ENCODE results near the gene CTNNA3.

The CTNNA3 gene

GRCh38 chr10:66176772-66177171 lies 1519.2 kb downstream of the CTNNA3 start:
- DNase-seq: no peak

- DNase-seq: no peak
Observed at GRCh38 chr10:66167816-66168215, 1528.2 kb downstream of the CTNNA3 start.

- DNase-seq: no peak
Observed at GRCh38 chr10:66162560-66163143, 1533.3 kb downstream of the CTNNA3 start.

GRCh38 chr10:66151346-66151745 lies 1544.6 kb downstream of the CTNNA3 start:
- DNase-seq: no peak

GRCh38 chr10:66148312-66148711 lies 1547.7 kb downstream of the CTNNA3 start:
- no peak for DNase-seq

- DNase-seq: no peak
Observed at GRCh38 chr10:66144016-66144415, 1552.0 kb downstream of the CTNNA3 start.

GRCh38 chr10:66102756-66103155 lies 1593.2 kb downstream of the CTNNA3 start:
- DNase-seq: no peak

- DNase-seq: no peak
Observed at GRCh38 chr10:66098595-66099480, 1597.2 kb downstream of the CTNNA3 start.

- DNase-seq: no peak
Observed at GRCh38 chr10:66095610-66096009, 1600.4 kb downstream of the CTNNA3 start.

GRCh38 chr10:66085906-66086305 lies 1610.1 kb downstream of the CTNNA3 start:
- no peak for DNase-seq

GRCh38 chr10:66071907-66072306 lies 1624.1 kb downstream of the CTNNA3 start:
- no peak for DNase-seq

- no peak for DNase-seq
Observed at GRCh38 chr10:66058594-66058993, 1637.4 kb downstream of the CTNNA3 start.

- no peak for DNase-seq
Observed at GRCh38 chr10:66049335-66049734, 1646.7 kb downstream of the CTNNA3 start.

GRCh38 chr10:66045859-66046258 lies 1650.1 kb downstream of the CTNNA3 start:
- no peak for DNase-seq

- DNase-seq: no peak
Observed at GRCh38 chr10:66041771-66042170, 1654.2 kb downstream of the CTNNA3 start.

- DNase-seq: no peak
Observed at GRCh38 chr10:66038623-66039022, 1657.4 kb downstream of the CTNNA3 start.

- DNase-seq: no peak
Observed at GRCh38 chr10:66026321-66026720, 1669.7 kb downstream of the CTNNA3 start.

GRCh38 chr10:66025186-66025585 lies 1670.8 kb downstream of the CTNNA3 start:
- no peak for DNase-seq

GRCh38 chr10:66021423-66021822 lies 1674.6 kb downstream of the CTNNA3 start:
- DNase-seq: no peak

- no peak for DNase-seq
Observed at GRCh38 chr10:66008221-66008620, 1687.8 kb downstream of the CTNNA3 start.

- DNase-seq: no peak
Observed at GRCh38 chr10:66006411-66006810, 1689.6 kb downstream of the CTNNA3 start.

- no peak for DNase-seq
Observed at GRCh38 chr10:65993451-65993850, 1702.5 kb downstream of the CTNNA3 start.

- DNase-seq: no peak
Observed at GRCh38 chr10:65968871-65969270, 1727.1 kb downstream of the CTNNA3 start.

GRCh38 chr10:65968437-65968836 lies 1727.6 kb downstream of the CTNNA3 start:
- DNase-seq: no peak

- no peak for DNase-seq
Observed at GRCh38 chr10:65964205-65964604, 1731.8 kb downstream of the CTNNA3 start.
